NCI-H226 (cell line): ENCODE results near the gene HIC1.

ENCODE experiments used
- DNase-seq: peaks from one replicate; pipeline ENCODE4 v3.0.0-alpha.2; 2015

The HIC1 gene

GRCh38 chr17:2082003-2082781, 27.3 kb downstream of the HIC1 start:
- no peak for DNase-seq

GRCh38 chr17:2083613-2084035, 28.7 kb downstream of the HIC1 start:
- no peak for DNase-seq

GRCh38 chr17:2084036-2084765, 29.3 kb downstream of the HIC1 start:
- no peak for DNase-seq

GRCh38 chr17:2084766-2085647, 30.1 kb downstream of the HIC1 start:
- DNase-seq = peak; percentile 22

GRCh38 chr17:2085648-2085949, 30.7 kb downstream of the HIC1 start:
- DNase-seq = no peak

- DNase-seq = no peak
These were observed 31.4 kb downstream of the HIC1 start for GRCh38 chr17:2086306-2086705.

- no peak for DNase-seq
These were observed 32.8 kb downstream of the HIC1 start for GRCh38 chr17:2087597-2088211.

GRCh38 chr17:2089021-2089422, 34.1 kb downstream of the HIC1 start:
- no peak for DNase-seq

GRCh38 chr17:2090210-2090641, 35.3 kb downstream of the HIC1 start:
- DNase-seq = no peak

- peak; percentile 85 for DNase-seq
These were observed 36.1 kb downstream of the HIC1 start for GRCh38 chr17:2090804-2091534.

GRCh38 chr17:2092253-2092652, 37.4 kb downstream of the HIC1 start:
- DNase-seq = no peak

- no peak for DNase-seq
These were observed 38.4 kb downstream of the HIC1 start for GRCh38 chr17:2093349-2093748.

- DNase-seq = no peak
These were observed 40.1 kb downstream of the HIC1 start for GRCh38 chr17:2094891-2095535.

- DNase-seq = no peak
These were observed 40.6 kb downstream of the HIC1 start for GRCh38 chr17:2095536-2095910.

GRCh38 chr17:2101448-2102257, 46.8 kb downstream of the HIC1 start:
- no peak for DNase-seq

- peak; percentile 89 for DNase-seq
These were observed 48.3 kb downstream of the HIC1 start for GRCh38 chr17:2102931-2103809.

- no peak for DNase-seq
These were observed 50.8 kb downstream of the HIC1 start for GRCh38 chr17:2105663-2106062.

GRCh38 chr17:2106308-2106955, 51.5 kb downstream of the HIC1 start:
- DNase-seq = no peak

- DNase-seq = no peak
These were observed 52.1 kb downstream of the HIC1 start for GRCh38 chr17:2107050-2107449.
